HG03469 (cell line): Measurements from ENCODE around the gene AGPS.
"Not testable (repeated sequence)": the region's sequence is repeated elsewhere in the genome, so short reads cannot be mapped to it uniquely, and the experiment has no call there.

Experiments used
- ATAC-seq: cut with Tn5 transposase; IDR thresholded peaks from one replicate; pipeline ENCODE4 v1.9.1; 2021; ENCODE audit warnings: mild to moderate bottlenecking, moderate library complexity, moderate number of reproducible peaks; ENCODE audit not compliant: unreplicated experiment

Gene AGPS

DNA sequence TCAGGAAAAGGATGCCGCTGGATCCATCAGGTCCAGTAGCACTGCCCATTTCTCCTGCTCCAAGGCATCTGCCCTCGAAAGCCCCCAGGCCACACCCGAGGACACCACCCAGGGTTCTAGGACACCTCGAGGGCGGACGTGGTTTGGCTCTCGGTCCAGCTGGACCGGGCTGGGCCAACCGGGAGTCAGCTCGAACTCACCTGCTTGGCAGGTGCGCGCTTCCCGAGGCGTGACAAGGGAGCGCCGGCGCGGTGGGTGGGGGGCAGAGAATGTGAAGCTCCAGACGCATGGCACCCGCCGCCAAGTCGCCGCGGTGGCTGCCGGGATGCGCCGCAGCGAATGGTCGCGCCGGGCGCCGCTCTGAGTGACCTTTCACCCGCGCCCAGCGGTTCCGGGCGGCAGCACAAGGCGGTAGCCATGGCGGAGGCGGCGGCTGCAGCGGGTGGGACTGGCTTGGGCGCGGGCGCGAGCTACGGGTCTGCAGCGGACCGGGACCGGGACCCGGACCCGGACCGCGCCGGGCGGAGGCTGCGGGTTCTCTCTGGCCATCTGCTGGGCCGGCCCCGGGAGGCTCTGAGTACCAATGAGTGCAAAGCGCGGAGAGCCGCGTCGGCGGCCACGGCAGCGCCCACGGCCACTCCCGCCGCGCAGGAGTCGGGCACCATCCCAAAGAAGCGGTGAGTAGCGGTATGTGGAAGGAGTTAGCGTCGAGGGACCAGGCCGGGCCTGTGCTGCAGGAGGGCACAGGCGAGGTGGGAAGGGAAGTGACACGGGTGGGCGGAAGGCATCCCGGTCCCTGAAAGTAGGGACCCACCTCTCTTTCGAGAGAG lies at the start of gene AGPS:
TSS of gene AGPS (plus strand) at position 401 of the 830 bp plus-strand sequence. CDS start at position 418, 17 bp downstream.
- ATAC-seq, result peak; percentile 66

DNA sequence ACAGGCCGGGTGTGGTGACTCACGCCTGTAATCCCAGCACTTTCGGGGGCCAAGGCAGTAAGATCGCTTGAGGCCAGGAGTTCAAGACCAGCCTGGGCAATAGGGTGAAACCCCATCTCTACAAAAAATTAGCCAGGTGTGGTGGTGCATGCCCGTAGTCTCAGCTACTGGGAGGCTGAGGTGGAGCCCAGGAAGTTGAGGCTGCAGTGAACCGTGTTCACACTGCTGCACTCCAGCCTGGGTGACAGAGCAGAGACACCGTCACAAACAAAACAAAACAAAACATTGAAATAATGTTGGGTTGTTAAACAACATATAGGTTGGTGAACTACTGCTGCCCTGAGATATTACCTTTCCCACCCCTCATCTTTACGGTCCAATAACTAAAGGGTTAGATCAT lies 48.8 kb upstream of the AGPS start:
- no peak for ATAC-seq

GRCh38 chr2:177344316-177344715 lies 48.3 kb upstream of the AGPS start:
- no peak for ATAC-seq

GRCh38 chr2:177346192-177346591 lies 46.4 kb upstream of the AGPS start:
- no peak for ATAC-seq

DNA sequence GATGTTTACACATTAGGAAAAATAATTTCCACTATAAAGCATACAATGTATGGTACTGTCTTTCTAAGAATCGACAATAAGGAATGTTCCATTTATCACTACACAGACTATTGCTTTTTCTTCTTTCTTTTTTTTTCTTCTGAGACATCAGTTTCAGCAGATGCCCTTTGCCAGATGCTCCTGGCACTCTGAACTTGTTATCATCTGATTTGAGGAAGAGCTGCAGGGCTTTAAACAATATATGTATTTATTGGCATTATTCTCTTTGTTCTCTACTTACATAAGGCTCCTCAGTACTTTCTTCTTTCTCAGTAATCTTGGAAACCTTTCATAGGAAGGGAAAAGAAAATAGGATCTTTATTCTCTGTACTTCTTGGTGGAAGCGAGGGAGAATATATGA lies 45.0 kb upstream of the AGPS start:
- ATAC-seq, result no peak

- no peak for ATAC-seq
Observed at GRCh38 chr2:177348118-177348654, 44.4 kb upstream of the AGPS start.

DNA sequence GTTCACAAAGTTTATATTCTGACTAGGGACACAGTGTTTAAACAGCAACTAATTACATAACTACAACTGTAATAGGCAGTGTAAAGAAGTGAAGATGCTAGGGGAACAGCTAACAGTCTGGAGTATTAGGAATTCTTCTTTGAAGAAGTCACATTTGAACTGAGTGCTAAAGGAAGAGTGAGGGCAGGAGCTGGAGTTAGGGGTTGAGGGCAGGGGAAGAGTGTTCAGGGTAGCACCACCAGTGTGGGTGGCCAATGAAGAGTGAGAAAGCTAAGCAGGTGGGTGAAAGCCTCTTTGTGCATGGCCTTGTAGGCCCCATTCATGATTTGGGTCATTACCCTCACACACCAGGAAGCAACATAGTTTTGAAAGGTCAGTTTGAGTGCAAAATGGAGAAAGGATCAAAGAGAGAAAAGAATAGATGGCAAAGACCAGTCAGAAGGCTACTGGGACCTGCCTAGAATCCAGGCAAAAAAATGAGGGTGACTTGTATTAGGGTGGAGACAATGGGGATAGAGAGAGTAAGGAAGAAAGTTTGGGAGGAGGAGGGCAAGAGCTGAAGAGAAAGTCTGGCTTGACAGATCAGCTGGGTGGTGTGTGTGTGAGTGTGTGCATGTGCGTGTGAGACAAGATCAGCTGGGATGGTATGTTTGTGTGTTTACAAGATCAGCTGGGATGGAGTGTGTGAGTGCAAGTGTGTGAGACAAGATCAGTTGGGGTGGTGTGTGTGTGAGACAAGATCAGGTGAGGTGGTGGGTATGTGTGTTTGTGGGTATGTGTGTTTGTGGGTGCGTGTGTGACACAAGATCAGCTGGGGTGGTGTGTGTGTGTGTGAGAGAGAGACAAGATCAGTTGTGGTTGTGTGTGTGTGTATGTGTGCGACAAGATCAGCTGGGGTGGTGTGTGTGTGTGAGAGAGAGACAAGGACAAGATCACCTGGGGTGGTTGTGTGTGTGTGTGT lies 43.6 kb upstream of the AGPS start:
- no peak for ATAC-seq

GRCh38 chr2:177350624-177351023 lies 41.9 kb upstream of the AGPS start:
- ATAC-seq, result not testable (repeated sequence)

DNA sequence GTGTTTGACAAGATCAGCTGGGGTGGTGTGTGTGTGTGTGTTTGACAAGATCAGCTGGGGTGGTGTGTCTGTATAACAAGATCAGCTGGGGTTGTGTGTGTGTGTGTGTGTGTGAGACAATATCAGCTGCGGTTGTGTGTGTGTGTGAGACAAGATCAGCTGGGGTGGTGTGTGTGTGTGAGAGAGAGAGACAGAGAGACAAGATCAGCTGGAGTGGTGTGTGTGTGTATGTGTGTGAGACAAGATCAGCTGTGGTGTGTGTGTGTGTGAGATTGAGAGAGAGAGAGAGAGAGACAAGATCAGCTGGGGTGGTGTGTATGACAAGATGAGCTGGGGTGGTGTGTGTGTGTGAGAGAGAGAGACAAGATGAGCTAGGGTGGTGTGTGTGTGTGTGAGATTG lies 41.5 kb upstream of the AGPS start:
- not testable (repeated sequence) for ATAC-seq

DNA sequence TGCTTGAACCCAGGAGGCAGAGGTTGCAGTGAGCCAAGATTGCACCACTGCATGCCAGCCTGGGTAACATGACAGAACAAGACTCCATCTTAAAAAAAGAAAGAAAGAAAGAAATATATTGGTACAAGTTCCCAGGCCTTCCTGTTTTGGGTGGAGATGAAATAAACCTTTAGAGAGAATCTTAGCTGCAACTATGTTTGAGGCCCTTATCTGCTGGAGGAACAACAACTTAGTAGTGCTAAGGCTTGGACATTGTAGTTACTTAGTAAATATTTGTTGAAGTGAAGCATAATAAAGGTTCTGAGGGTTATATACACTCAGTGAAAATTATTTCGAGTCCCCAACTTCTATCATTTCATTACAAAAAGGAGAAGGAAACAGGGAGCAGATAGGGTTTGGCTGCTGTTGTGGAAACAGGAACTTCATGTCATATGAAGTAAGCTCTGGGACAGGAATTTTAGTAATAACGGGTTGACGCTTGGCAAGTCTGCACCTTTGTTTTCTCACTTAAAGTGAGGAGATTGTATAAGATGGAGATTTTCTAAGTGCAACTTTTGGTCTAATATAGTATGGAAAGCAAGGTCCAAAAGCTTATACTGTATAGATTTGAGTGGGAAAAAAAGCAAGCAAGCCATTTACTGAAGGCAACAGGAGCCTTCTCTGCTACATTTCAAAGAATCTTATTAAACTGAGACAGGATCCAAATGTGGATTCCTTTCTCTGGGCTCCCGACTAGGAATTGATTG lies 40.0 kb upstream of the AGPS start:
- no peak for ATAC-seq

GRCh38 chr2:177353187-177353478 lies 39.4 kb upstream of the AGPS start:
- ATAC-seq, result no peak

DNA sequence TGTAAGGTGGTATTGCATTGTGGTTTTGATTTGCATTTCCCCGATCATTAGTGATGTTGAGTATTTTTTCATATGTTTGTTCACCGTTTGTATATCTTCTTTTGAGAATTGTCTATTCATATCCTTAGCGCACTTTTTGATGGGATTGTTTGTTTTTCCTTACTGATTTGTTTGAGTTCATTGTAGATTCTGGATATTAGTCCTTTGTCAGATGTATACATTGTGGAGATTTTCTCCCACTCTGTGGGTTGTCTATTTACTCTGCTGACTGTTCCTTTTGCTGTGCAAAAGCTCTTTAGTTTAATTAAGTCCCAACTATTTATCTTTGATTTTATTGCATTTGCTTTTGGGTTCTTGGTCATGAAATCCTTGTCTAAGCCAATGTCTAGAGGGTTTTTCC lies 38.0 kb upstream of the AGPS start:
- ATAC-seq, result not testable (repeated sequence)

DNA sequence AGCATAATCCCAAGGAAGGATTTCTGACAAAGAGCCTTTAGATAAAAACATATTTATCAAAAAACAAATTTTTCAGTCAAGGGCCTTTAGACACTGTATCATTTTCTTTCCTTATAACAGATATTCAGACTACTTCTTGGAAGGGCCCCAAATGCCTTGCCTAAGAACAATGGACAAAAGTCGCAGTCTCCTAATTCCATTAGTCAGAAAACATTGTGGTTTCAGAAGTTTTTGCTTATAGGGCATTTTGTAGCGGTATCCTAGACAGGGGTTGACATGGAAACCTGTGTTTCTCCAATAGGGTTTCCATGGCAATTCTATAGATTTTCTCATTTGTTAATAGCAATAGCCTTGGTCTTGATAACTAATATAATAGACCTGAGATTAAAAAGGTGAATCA lies 36.7 kb upstream of the AGPS start:
- no peak for ATAC-seq

GRCh38 chr2:177359836-177360595 lies 32.6 kb upstream of the AGPS start:
- ATAC-seq, result no peak

GRCh38 chr2:177362499-177362898 lies 30.1 kb upstream of the AGPS start:
- no peak for ATAC-seq

- no peak for ATAC-seq
Observed at GRCh38 chr2:177363332-177363731, 29.2 kb upstream of the AGPS start.

GRCh38 chr2:177365764-177366163 lies 26.8 kb upstream of the AGPS start:
- not testable (repeated sequence) for ATAC-seq

DNA sequence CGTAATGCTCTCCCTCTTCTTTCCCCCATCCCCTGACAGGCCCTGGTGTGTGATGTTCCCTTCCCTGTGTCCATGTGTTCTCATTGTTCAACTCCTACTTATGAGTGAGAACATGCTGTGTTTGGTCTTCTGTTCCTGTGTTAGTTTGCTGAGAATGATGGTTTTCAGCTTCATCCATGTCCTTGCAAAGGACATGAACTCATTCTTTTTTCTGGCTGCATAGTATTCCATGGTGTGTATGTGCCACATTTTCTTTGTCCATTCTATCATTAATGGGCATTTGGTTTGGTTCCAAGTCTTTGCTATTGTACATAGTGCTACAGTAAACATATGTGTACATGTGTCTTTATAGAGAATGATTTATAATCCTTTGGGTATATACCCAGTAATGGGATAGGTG lies 24.6 kb upstream of the AGPS start:
- ATAC-seq, result not testable (repeated sequence)

DNA sequence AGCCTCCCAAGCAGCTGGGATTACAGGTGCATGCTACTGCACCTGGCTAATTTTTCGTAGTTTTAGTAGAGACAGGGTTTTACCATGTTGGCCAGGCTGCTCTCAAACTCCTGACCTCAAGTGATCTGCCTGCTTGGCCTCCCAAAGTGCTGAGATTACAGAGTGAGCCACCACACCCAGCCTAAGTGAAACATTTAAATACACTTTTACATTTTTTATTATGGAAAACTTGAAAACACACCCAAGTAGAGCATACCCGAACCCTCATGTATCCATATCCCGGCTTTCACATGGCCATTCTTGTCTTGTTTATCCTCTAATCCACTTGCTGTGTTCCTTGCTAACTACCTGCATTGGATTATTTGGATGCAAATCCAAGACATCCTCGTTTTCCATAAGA lies 13.2 kb upstream of the AGPS start:
- no peak for ATAC-seq

GRCh38 chr2:177380181-177380580 lies 12.4 kb upstream of the AGPS start:
- ATAC-seq, result no peak
